HepG2 (cell line): Measurements from ENCODE around the gene EIF4A3. TPM values are rescaled to one million over a fixed set of nuclear protein-coding genes. Genes with fewer than 3 reads are reported as not detected.

Source experiments
- AHDC1 ChIP-seq: sonication (generic); formaldehyde crosslinking; IDR thresholded peaks from 2 replicates; pipeline ENCODE4 v1.5.1; 2020; ENCODE audit warnings: mild to moderate bottlenecking, missing genetic modification reagents, borderline replicate concordance
- ONECUT2 ChIP-seq: sonication (generic); formaldehyde crosslinking; IDR thresholded peaks from 2 replicates; pipeline ENCODE4 v1.4.0; 2020; ENCODE audit warnings: missing genetic modification reagents
- UBTF ChIP-seq: sonication (generic); formaldehyde crosslinking; IDR thresholded peaks from 2 replicates; pipeline ENCODE4 v1.4.0; 2020; ENCODE audit warnings: mild to moderate bottlenecking, missing genetic modification reagents
- ZFP37 ChIP-seq: sonication (generic); formaldehyde crosslinking; IDR thresholded peaks from 2 replicates; pipeline ENCODE4 v1.4.0; 2020; ENCODE audit warnings: missing genetic modification reagents, borderline replicate concordance
- ZKSCAN1 ChIP-seq: fragments of 150-350 bp; IDR thresholded peaks from 2 replicates; pipeline ENCODE4 v1.6.1; 2014; ENCODE audit warnings: low read length
- ZNF333 ChIP-seq: sonication (generic); formaldehyde crosslinking; IDR thresholded peaks from 2 replicates; pipeline ENCODE4 v1.4.0; 2020; ENCODE audit warnings: mild to moderate bottlenecking, missing genetic modification reagents, borderline replicate concordance
- ZNF430 ChIP-seq: sonication (generic); formaldehyde crosslinking; IDR thresholded peaks from 2 replicates; pipeline ENCODE4 v1.9.0; 2021; ENCODE audit warnings: mild to moderate bottlenecking, missing genetic modification reagents
- polyA plus RNA-seq, 8 experiments: library from polyadenylated mRNA; depleted of rRNA in 3 of 8; stranded (reverse) in 7 of 8; unstranded in 1 of 8; fragments of >200 nt; fragmentation: Illumina TruSeq in 4 of 8; extraction: Trizol in 4 of 8; gene quantifications; 2 replicates each; pipeline versions ENCODE4 v1.2.1 to v1.2.3, GENCODE V29; 2011 to 2016; ENCODE audit warnings: low read depth in 4 of 8, missing spikeins in 1 of 8, mixed read lengths in 1 of 8; ENCODE audit not compliant: insufficient read depth in 1 of 8
- total RNA-seq, 5 experiments: library from RNA; depleted of rRNA; stranded (reverse); fragments of >200 nt; fragmentation: Illumina TruSeq; extraction: Trizol; gene quantifications; 2 replicates each; pipeline ENCODE4 v1.2.3, GENCODE V29; 2016; ENCODE audit warnings: low read depth in 1 of 5
- TF ChIP-seq, protein P1 (sequence below): sonication (generic); formaldehyde crosslinking; IDR thresholded peaks from 2 replicates; pipeline ENCODE4 v1.4.0; 2020; ENCODE audit warnings: missing genetic modification reagents
- TF ChIP-seq, protein P2 (sequence below): sonication (generic); formaldehyde crosslinking; IDR thresholded peaks from 2 replicates; pipeline ENCODE4 v1.4.0; 2020; ENCODE audit warnings: low read depth, missing genetic modification reagents
- TF ChIP-seq, protein P3 (sequence below): sonication (generic); formaldehyde crosslinking; IDR thresholded peaks from 2 replicates; pipeline ENCODE4 v1.4.0; 2020; ENCODE audit warnings: mild to moderate bottlenecking, missing genetic modification reagents

EIF4A3 gene
- total and polyA plus RNA-seq, 2 of the 13 experiments (the other 11 are each of a cell fraction or from before 2014, with no cell fraction given): 145 to 187 TPM

- TF ChIP-seq, protein P1, sequence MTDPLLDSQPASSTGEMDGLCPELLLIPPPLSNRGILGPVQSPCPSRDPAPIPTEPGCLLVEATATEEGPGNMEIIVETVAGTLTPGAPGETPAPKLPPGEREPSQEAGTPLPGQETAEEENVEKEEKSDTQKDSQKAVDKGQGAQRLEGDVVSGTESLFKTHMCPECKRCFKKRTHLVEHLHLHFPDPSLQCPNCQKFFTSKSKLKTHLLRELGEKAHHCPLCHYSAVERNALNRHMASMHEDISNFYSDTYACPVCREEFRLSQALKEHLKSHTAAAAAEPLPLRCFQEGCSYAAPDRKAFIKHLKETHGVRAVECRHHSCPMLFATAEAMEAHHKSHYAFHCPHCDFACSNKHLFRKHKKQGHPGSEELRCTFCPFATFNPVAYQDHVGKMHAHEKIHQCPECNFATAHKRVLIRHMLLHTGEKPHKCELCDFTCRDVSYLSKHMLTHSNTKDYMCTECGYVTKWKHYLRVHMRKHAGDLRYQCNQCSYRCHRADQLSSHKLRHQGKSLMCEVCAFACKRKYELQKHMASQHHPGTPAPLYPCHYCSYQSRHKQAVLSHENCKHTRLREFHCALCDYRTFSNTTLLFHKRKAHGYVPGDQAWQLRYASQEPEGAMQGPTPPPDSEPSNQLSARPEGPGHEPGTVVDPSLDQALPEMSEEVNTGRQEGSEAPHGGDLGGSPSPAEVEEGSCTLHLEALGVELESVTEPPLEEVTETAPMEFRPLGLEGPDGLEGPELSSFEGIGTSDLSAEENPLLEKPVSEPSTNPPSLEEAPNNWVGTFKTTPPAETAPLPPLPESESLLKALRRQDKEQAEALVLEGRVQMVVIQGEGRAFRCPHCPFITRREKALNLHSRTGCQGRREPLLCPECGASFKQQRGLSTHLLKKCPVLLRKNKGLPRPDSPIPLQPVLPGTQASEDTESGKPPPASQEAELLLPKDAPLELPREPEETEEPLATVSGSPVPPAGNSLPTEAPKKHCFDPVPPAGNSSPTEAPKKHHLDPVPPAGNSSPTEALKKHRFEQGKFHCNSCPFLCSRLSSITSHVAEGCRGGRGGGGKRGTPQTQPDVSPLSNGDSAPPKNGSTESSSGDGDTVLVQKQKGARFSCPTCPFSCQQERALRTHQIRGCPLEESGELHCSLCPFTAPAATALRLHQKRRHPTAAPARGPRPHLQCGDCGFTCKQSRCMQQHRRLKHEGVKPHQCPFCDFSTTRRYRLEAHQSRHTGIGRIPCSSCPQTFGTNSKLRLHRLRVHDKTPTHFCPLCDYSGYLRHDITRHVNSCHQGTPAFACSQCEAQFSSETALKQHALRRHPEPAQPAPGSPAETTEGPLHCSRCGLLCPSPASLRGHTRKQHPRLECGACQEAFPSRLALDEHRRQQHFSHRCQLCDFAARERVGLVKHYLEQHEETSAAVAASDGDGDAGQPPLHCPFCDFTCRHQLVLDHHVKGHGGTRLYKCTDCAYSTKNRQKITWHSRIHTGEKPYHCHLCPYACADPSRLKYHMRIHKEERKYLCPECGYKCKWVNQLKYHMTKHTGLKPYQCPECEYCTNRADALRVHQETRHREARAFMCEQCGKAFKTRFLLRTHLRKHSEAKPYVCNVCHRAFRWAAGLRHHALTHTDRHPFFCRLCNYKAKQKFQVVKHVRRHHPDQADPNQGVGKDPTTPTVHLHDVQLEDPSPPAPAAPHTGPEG (CRISPR knock-in tag): no peak
- TF ChIP-seq ZKSCAN1: no peak
- no peak for TF ChIP-seq ONECUT2 (CRISPR knock-in tag)
- TF ChIP-seq ZNF333 (CRISPR knock-in tag): no peak
- TF ChIP-seq ZNF430 (CRISPR knock-in tag): 0 out of 2 replicates have a peak, but pooled peaks have one; percentile 22
- TF ChIP-seq, protein P2, sequence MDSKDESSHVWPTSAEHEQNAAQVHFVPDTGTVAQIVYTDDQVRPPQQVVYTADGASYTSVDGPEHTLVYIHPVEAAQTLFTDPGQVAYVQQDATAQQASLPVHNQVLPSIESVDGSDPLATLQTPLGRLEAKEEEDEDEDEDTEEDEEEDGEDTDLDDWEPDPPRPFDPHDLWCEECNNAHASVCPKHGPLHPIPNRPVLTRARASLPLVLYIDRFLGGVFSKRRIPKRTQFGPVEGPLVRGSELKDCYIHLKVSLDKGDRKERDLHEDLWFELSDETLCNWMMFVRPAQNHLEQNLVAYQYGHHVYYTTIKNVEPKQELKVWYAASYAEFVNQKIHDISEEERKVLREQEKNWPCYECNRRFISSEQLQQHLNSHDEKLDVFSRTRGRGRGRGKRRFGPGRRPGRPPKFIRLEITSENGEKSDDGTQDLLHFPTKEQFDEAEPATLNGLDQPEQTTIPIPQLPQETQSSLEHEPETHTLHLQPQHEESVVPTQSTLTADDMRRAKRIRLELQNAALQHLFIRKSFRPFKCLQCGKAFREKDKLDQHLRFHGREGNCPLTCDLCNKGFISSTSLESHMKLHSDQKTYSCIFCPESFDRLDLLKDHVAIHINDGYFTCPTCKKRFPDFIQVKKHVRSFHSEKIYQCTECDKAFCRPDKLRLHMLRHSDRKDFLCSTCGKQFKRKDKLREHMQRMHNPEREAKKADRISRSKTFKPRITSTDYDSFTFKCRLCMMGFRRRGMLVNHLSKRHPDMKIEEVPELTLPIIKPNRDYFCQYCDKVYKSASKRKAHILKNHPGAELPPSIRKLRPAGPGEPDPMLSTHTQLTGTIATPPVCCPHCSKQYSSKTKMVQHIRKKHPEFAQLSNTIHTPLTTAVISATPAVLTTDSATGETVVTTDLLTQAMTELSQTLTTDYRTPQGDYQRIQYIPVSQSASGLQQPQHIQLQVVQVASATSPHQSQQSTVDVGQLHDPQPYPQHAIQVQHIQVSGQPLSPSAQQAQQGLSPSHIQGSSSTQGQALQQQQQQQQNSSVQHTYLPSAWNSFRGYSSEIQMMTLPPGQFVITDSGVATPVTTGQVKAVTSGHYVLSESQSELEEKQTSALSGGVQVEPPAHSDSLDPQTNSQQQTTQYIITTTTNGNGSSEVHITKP (CRISPR knock-in tag): no peak
- 0 out of 2 replicates have a peak, but pooled peaks have one; percentile 13 for TF ChIP-seq UBTF (CRISPR knock-in tag)
- no peak for TF ChIP-seq AHDC1
- no peak for TF ChIP-seq ZFP37
- TF ChIP-seq, protein P3, sequence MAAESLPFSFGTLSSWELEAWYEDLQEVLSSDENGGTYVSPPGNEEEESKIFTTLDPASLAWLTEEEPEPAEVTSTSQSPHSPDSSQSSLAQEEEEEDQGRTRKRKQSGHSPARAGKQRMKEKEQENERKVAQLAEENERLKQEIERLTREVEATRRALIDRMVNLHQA (CRISPR knock-in tag): no peak
Measured at GRCh38 chr17:80097127-80097621, 49.8 kb downstream of the EIF4A3 start (continued).
